PC-3 (cell line): ENCODE data around the gene HRH1. TPM values are rescaled to one million over a fixed set of nuclear protein-coding genes. Genes with fewer than 3 reads are reported as not detected.
A peak's percentile ranks its signal among the peaks of the same experiment; 100 is the strongest.

ENCODE experiments used
- ATAC-seq: fragments of 200-7000 bp; cut with Tn5 transposase; 2 replicates; pipeline ENCODE4 v1.9.1; 2020; ENCODE audit warnings: mild to moderate bottlenecking, moderate library complexity
- BruUV-seq: library from RNA; stranded (reverse); fragments of 400-500 nt; replicated peaks from 2 replicates; lab custom pipeline; 2021; lab: Mats Ljungman, UMichigan
- CTCF ChIA-PET: fragments of 300-600 bp; sonication (Branson Sonifier 250); formaldehyde crosslinking; loops from one replicate; lab custom pipeline; 2022; ENCODE audit warnings: antibody characterized with exemption; lab: Charles Lee
- POLR2A ChIA-PET: fragments of 300-600 bp; sonication (Branson Sonifier 250); formaldehyde crosslinking; loops from one replicate; lab custom pipeline; 2022; ENCODE audit warnings: antibody characterized with exemption; ENCODE audit not compliant: unreplicated experiment; lab: Charles Lee
- DNase-seq: peaks from one replicate; pipeline ENCODE4 v3.0.0-alpha.2; 2015
- H2AFZ ChIP-seq: fragments of 300-600 bp; sonication (generic); 2 replicates; pipeline ENCODE4 v1.6.0; 2016; ENCODE audit warnings: antibody characterized with exemption, low read length
- H3F3A ChIP-seq: fragments of 300-600 bp; sonication (generic); one replicate; pipeline ENCODE4 v1.6.0; 2017; ENCODE audit warnings: antibody characterized with exemption, low read length, control low read depth, mild to moderate bottlenecking; ENCODE audit not compliant: unreplicated experiment
- H3K27ac ChIP-seq: fragments of 300-600 bp; sonication (generic); 2 replicates; pipeline ENCODE4 v1.5.1; 2016; ENCODE audit warnings: mild to moderate bottlenecking, low read length
- H3K27me3 ChIP-seq: fragments of 300-600 bp; sonication (generic); 2 replicates; pipeline ENCODE4 v1.6.1; 2016; ENCODE audit warnings: low read length, mixed read lengths
- H3K36me3 ChIP-seq: fragments of 300-600 bp; sonication (generic); 2 replicates; pipeline ENCODE4 v1.6.1; 2016; ENCODE audit warnings: low read depth, mixed run types, low read length, mixed read lengths
- H3K4me1 ChIP-seq: fragments of 300-600 bp; sonication (generic); 2 replicates; pipeline ENCODE4 v1.5.1; 2016; ENCODE audit warnings: low read length; ENCODE audit not compliant: insufficient read depth
- H3K4me2 ChIP-seq: fragments of 300-600 bp; sonication (generic); 2 replicates; pipeline ENCODE4 v1.6.0; 2016; ENCODE audit warnings: low read length
- H3K4me3 ChIP-seq: fragments of 300-600 bp; sonication (generic); 2 replicates; pipeline ENCODE4 v1.5.1; 2016; ENCODE audit warnings: mild to moderate bottlenecking, low read length, mixed read lengths
- H3K79me2 ChIP-seq: fragments of 300-600 bp; sonication (generic); 2 replicates; pipeline ENCODE4 v1.6.1; 2017; ENCODE audit warnings: low read length, mixed read lengths
- H3K9ac ChIP-seq: fragments of 300-600 bp; sonication (generic); 2 replicates; pipeline ENCODE4 v1.6.0; 2016; ENCODE audit warnings: mild to moderate bottlenecking, low read length
- H3K9me2 ChIP-seq: fragments of 300-600 bp; sonication (generic); replicated peaks from 2 replicates; pipeline ENCODE4 v1.6.1; 2016; ENCODE audit warnings: mixed run types, low read length, mixed read lengths
- H3K9me3 ChIP-seq: fragments of 300-600 bp; sonication (generic); 2 replicates; pipeline ENCODE4 v1.6.1; 2016; ENCODE audit warnings: low read length, mixed read lengths
- H4K20me1 ChIP-seq: fragments of 300-600 bp; sonication (generic); 2 replicates; pipeline ENCODE4 v1.6.1; 2016; ENCODE audit warnings: low read length, mixed read lengths
- CTCF ChIP-seq: fragments of 300-600 bp; sonication (generic); conservative IDR thresholded peaks from 2 replicates; pipeline ENCODE4 v1.5.1; 2017; ENCODE audit warnings: antibody characterized with exemption, low read depth, mild to moderate bottlenecking, low read length
- EZH2 ChIP-seq: fragments of 300-600 bp; sonication (generic); IDR thresholded peaks from one replicate; pipeline ENCODE4 v1.6.1; 2017; ENCODE audit warnings: antibody characterized with exemption, mild to moderate bottlenecking, low read length; ENCODE audit not compliant: unreplicated experiment
- EZH2phosphoT487 ChIP-seq: fragments of 300-600 bp; sonication (generic); IDR thresholded peaks from 2 replicates; pipeline ENCODE4 v1.6.1; 2018; ENCODE audit warnings: mild to moderate bottlenecking, antibody characterized with exemption, low read length, borderline replicate concordance
- intact Hi-C: fragments of 100-400 bp; cut with micrococcal nuclease; formaldehyde crosslinking; loops from 2 replicates; pipeline ENCODE4 v1.9.0; 2023
- total RNA-seq: library from RNA; depleted of rRNA; stranded (reverse); fragments of >200 nt; gene quantifications from 2 replicates; pipeline ENCODE4 v1.2.3, GENCODE V29; 2014

Gene HRH1
- total RNA-seq, 1 experiment from 2014 or later = 5.9 TPM

- Histone ChIP-seq H3K9me2 (no peaks in the 10 kb centered on the region), H2AFZ (no peak overlapping the region), H3K9ac (no peak overlapping the region), H4K20me1 (no peaks in the 10 kb centered on the region), H3K79me2 (peaks cover 9% of the 10 kb centered on the region), H3F3A (peaks cover 6% of the 10 kb centered on the region), H3K9me3 (no peaks in the 10 kb centered on the region), H3K4me3 (no peak overlapping the region), H3K36me3 (no peaks in the 10 kb centered on the region; the same call in 1 of the 2 replicates), H3K4me2 (peak overlapping the region; percentile 18; the same call in 1 of the 2 replicates), H3K27ac (peak overlapping the region; percentile 94), H3K27me3 (no peaks in the 10 kb centered on the region), H3K4me1 (peaks cover 34% of the 10 kb centered on the region)
- ChIA-PET CTCF (interaction anchor here (0.6 to 1.0 kb wide), 4 partner anchors 36 to 98 kb away, joined by 3 to 7 read pairs (median 4); no protein-coding TSS in a partner anchor), POLR2A (interaction anchor here (0.7 kb wide), 1 partner anchor 94 kb away, joined by 3 read pairs; no protein-coding TSS in a partner anchor)
- peak; percentile 62 for ATAC-seq
- BruUV-seq = no TSS peak
- peak; percentile 94 for DNase-seq
- TF ChIP-seq EZH2phosphoT487 (no peak), CTCF (peak; percentile 77), EZH2 (no peak)
- intact Hi-C loops = loop anchor here (1.0 kb wide), 2 partner anchors 51 to 98 kb away; no protein-coding TSS in a partner anchor
Observed at GRCh38 chr3:11236588-11237461, 82.5 kb downstream of the HRH1 start.

GRCh38 chr3:11238060-11238459 is 83.8 kb downstream of the HRH1 start:
- H3K9me3 ChIP-seq = no peaks in the 10 kb centered on the region
- intact Hi-C loops = loop anchor here (1.0 kb wide), 2 partner anchors 13 to 35 kb away; no protein-coding TSS in a partner anchor
- BruUV-seq = TSS peak; percentile 90

More at GRCh38 chr3:11238060-11238459, 83.8 kb downstream of the HRH1 start:
- H3K4me1 ChIP-seq = peaks cover 34% of the 10 kb centered on the region
- peak; percentile 89 for DNase-seq
- H2AFZ ChIP-seq = 0 out of 2 replicates have a peak overlapping the region, but pooled peaks have one; percentile 20
- peaks cover 6% of the 10 kb centered on the region for H3F3A ChIP-seq
- no peaks in the 10 kb centered on the region for H3K27me3 ChIP-seq
- peak overlapping the region; percentile 94 for H3K27ac ChIP-seq
- no peaks in the 10 kb centered on the region; the same call in 1 of the 2 replicates for H3K36me3 ChIP-seq
- H3K9ac ChIP-seq = peak overlapping the region; percentile 66
- TF ChIP-seq EZH2 (no peak), CTCF (no peak), EZH2phosphoT487 (no peak)
- no peaks in the 10 kb centered on the region for H3K9me2 ChIP-seq
- H3K4me3 ChIP-seq = peak overlapping the region; percentile 45
- H3K79me2 ChIP-seq = peaks cover 9% of the 10 kb centered on the region
- POLR2A ChIA-PET = interaction anchor here (0.6 to 1.2 kb wide), 3 partner anchors 35 to 609 kb away, joined by 3 to 4 read pairs (median 3); partner anchors contain the start of gene TAMM41
- H4K20me1 ChIP-seq = no peaks in the 10 kb centered on the region
- CTCF ChIA-PET = interaction anchor here (0.6 to 1.9 kb wide), 5 partner anchors 18 to 97 kb away, joined by 3 to 7 read pairs (median 3); partner anchors contain the start of gene ATG7
- peak; percentile 81 for ATAC-seq
- peak overlapping the region; percentile 75 for H3K4me2 ChIP-seq
